Osteoblast (primary cell): ENCODE data around the gene CLCNKA. TPM values are rescaled to one million over a fixed set of nuclear protein-coding genes. Genes with fewer than 3 reads are reported as not detected.

Experiments
- DNase-seq: peaks from one replicate; pipeline ENCODE4 v3.0.0; 2011; ENCODE audit warnings: low spot score, mixed read lengths; ENCODE audit not compliant: insufficient read length; ENCODE audit errors: missing footprints
- H2AFZ ChIP-seq: 2 replicates; pipeline ENCODE4 v1.6.0; 2011; ENCODE audit warnings: mild to moderate bottlenecking, low read length
- H3K27ac ChIP-seq: 2 replicates; pipeline ENCODE4 v1.5.1; 2011; ENCODE audit warnings: mild to moderate bottlenecking, low read depth, low read length, moderate library complexity
- H3K27me3 ChIP-seq: 2 replicates; pipeline ENCODE4 v1.6.0; 2012; ENCODE audit warnings: mild to moderate bottlenecking, control low read depth, inconsistent platforms, low read length, moderate library complexity; ENCODE audit not compliant: insufficient read depth
- H3K36me3 ChIP-seq: 2 replicates; pipeline ENCODE4 v1.5.1; 2011; ENCODE audit warnings: mild to moderate bottlenecking, low read length, control low read depth, moderate library complexity; ENCODE audit not compliant: insufficient read depth
- H3K4me1 ChIP-seq: 2 replicates; pipeline ENCODE4 v1.5.1; 2011; ENCODE audit warnings: mild to moderate bottlenecking, low read length, control low read depth, moderate library complexity; ENCODE audit not compliant: insufficient read depth
- H3K4me2 ChIP-seq: 2 replicates; pipeline ENCODE4 v1.6.0; 2011; ENCODE audit warnings: mild to moderate bottlenecking, low read length; ENCODE audit not compliant: insufficient read depth
- H3K4me3 ChIP-seq: fragments of 200-600 bp; sonication (generic); 3 replicates; pipeline ENCODE4 v1.5.1; 2012; ENCODE audit warnings: mild to moderate bottlenecking, low read length, inconsistent platforms; ENCODE audit not compliant: insufficient read depth
- H3K79me2 ChIP-seq: 2 replicates; pipeline ENCODE4 v1.6.0; 2012; ENCODE audit warnings: mild to moderate bottlenecking, low read length, control low read depth, inconsistent platforms; ENCODE audit not compliant: insufficient read depth
- H3K9me3 ChIP-seq: 2 replicates; pipeline ENCODE4 v1.5.1; 2011; ENCODE audit warnings: low read depth, low read length, control low read depth
- H4K20me1 ChIP-seq: 2 replicates; pipeline ENCODE4 v1.6.0; 2012; ENCODE audit warnings: mild to moderate bottlenecking, low read length, control low read depth; ENCODE audit not compliant: insufficient read depth
- CTCF ChIP-seq: IDR thresholded peaks from 2 replicates; pipeline ENCODE4 v1.5.1; 2011; ENCODE audit warnings: mild to moderate bottlenecking, low read depth, low read length, moderate library complexity; ENCODE audit errors: extremely low read depth
- total RNA-seq: library from RNA; depleted of rRNA; stranded (reverse); fragments of >200 nt; gene quantifications from 2 replicates; pipeline ENCODE4 v1.2.3, GENCODE V29; 2012

The CLCNKA gene
- total RNA-seq, 1 donor, result not detected

GRCh38 chr1:16043950-16044349 lies 22.1 kb downstream of the CLCNKA start:
- H3K9me3 ChIP-seq, result no peaks in the 10 kb centered on the region
- no peaks in the 10 kb centered on the region for H4K20me1 ChIP-seq
- no peaks in the 10 kb centered on the region for H3K36me3 ChIP-seq
- H3K4me1 ChIP-seq, result peaks cover 3% of the 10 kb centered on the region
- H3K27ac ChIP-seq, result no peak overlapping the region
- H3K4me3 ChIP-seq, result no peak overlapping the region
- no peak overlapping the region for H3K4me2 ChIP-seq
- H2AFZ ChIP-seq, result no peak overlapping the region
- H3K27me3 ChIP-seq, result no peaks in the 10 kb centered on the region
- no peak for TF ChIP-seq CTCF
- DNase-seq, result peak; percentile 73
- no peaks in the 10 kb centered on the region for H3K79me2 ChIP-seq

GRCh38 chr1:16046842-16047241 lies 25.0 kb downstream of the CLCNKA start:
- H2AFZ ChIP-seq, result no peak overlapping the region

GRCh38 chr1:16047791-16048475 lies 26.1 kb downstream of the CLCNKA start:
- Histone ChIP-seq H3K36me3 (no peaks in the 10 kb centered on the region), H3K79me2 (no peaks in the 10 kb centered on the region), H3K9me3 (no peaks in the 10 kb centered on the region), H3K4me2 (no peak overlapping the region), H4K20me1 (no peaks in the 10 kb centered on the region), H2AFZ (no peak overlapping the region), H3K27me3 (no peaks in the 10 kb centered on the region), H3K4me1 (peaks cover 3% of the 10 kb centered on the region), H3K4me3 (no peak overlapping the region), H3K27ac (no peak overlapping the region)
- TF ChIP-seq CTCF, result no peak
- peak; percentile 49 for DNase-seq

More at GRCh38 chr1:16046842-16047241, 25.0 kb downstream of the CLCNKA start:
- Histone ChIP-seq H3K9me3 (no peaks in the 10 kb centered on the region), H3K4me2 (no peak overlapping the region), H3K27ac (no peak overlapping the region), H3K4me1 (peaks cover 3% of the 10 kb centered on the region), H4K20me1 (no peaks in the 10 kb centered on the region), H3K27me3 (no peaks in the 10 kb centered on the region), H3K4me3 (no peak overlapping the region), H3K79me2 (no peaks in the 10 kb centered on the region), H3K36me3 (no peaks in the 10 kb centered on the region)
- peak; percentile 15 for TF ChIP-seq CTCF
- peak; percentile 92 for DNase-seq

GRCh38 chr1:16048573-16049189 lies 26.8 kb downstream of the CLCNKA start:
- no peaks in the 10 kb centered on the region for H3K36me3 ChIP-seq
- H3K27ac ChIP-seq, result no peak overlapping the region
- H3K9me3 ChIP-seq, result no peaks in the 10 kb centered on the region
- H4K20me1 ChIP-seq, result no peaks in the 10 kb centered on the region
- peak overlapping the region; percentile 81 for H3K4me2 ChIP-seq
- peak overlapping the region; percentile 76 for H2AFZ ChIP-seq
- TF ChIP-seq CTCF, result no peak
- DNase-seq, result peak; percentile 88
- H3K4me1 ChIP-seq, result peaks cover 3% of the 10 kb centered on the region
- H3K4me3 ChIP-seq, result peak overlapping the region; percentile 62
- no peaks in the 10 kb centered on the region for H3K79me2 ChIP-seq
- H3K27me3 ChIP-seq, result no peaks in the 10 kb centered on the region
